ENCODE data around the gene BICDL2.

DNA sequence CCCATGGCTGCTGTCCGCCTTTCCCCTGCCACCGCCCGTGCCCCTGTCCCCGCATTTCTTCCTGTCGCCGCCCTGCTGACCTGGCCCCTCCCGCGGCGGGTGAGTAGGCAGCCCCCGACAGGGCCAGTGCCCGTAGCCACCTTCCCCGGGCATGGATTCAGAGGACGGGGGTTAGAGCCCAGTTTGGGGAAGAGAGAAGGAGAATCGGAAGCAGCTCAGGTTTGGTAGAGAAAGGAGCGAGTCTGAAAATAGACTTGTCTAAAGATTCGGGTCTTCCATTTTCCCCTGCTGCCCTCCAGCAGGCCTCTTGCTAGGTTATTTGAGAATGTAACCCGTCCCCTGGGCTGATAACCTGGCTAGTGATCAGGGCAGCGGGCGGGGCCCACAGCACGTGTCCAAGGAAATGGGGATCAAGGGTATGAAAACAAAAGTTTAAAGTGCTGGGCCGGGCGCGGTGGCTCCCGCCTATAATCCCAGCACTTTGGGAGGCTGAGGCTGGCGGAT lies 31.9 kb downstream of the BICDL2 start:
- TF ChIP-seq SMC3 (IDR thresholded peaks at IDR 0.05; ENCODE audit: low read depth, low read length) = no peak
- no peak for TF ChIP-seq POLR2A (IDR thresholded peaks at IDR 0.05; ENCODE audit: low read depth, low read length)
- no peak for TF ChIP-seq CTCF (conservative IDR thresholded peaks at IDR 0.05; ENCODE audit: low read depth, low read length)
- no peak for TF ChIP-seq RAD21 (IDR thresholded peaks at IDR 0.05; ENCODE audit: low read length)
- no peak for TF ChIP-seq NFE2L2 (IDR thresholded peaks at IDR 0.05; ENCODE audit: low read depth, low read length)
- no peak for TF ChIP-seq RCOR1 (IDR thresholded peaks at IDR 0.05; ENCODE audit: insufficient replicate concordance, low read length)
- TF ChIP-seq, protein P1, sequence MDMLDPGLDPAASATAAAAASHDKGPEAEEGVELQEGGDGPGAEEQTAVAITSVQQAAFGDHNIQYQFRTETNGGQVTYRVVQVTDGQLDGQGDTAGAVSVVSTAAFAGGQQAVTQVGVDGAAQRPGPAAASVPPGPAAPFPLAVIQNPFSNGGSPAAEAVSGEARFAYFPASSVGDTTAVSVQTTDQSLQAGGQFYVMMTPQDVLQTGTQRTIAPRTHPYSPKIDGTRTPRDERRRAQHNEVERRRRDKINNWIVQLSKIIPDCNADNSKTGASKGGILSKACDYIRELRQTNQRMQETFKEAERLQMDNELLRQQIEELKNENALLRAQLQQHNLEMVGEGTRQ (IDR thresholded peaks at IDR 0.05; ENCODE audit: low read depth, low read length) = no peak
- no peak for TF ChIP-seq FOS (IDR thresholded peaks at IDR 0.05; ENCODE audit: low read depth, low read length)
- no peak for TF ChIP-seq RFX5 (IDR thresholded peaks at IDR 0.05; ENCODE audit: low read depth, low read length)
- TF ChIP-seq MXI1 (IDR thresholded peaks at IDR 0.05; ENCODE audit: borderline replicate concordance, low read depth, low read length) = no peak
- TF ChIP-seq, protein P2, sequence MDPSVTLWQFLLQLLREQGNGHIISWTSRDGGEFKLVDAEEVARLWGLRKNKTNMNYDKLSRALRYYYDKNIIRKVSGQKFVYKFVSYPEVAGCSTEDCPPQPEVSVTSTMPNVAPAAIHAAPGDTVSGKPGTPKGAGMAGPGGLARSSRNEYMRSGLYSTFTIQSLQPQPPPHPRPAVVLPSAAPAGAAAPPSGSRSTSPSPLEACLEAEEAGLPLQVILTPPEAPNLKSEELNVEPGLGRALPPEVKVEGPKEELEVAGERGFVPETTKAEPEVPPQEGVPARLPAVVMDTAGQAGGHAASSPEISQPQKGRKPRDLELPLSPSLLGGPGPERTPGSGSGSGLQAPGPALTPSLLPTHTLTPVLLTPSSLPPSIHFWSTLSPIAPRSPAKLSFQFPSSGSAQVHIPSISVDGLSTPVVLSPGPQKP (IDR thresholded peaks at IDR 0.05; ENCODE audit: borderline replicate concordance, low read depth, low read length) = no peak
- TF ChIP-seq MAFK (IDR thresholded peaks at IDR 0.05; ENCODE audit: low read depth, low read length) = no peak

Data from IMR-90 (cell line).